ENCODE results near the gene NRTN.

The NRTN gene

DNA sequence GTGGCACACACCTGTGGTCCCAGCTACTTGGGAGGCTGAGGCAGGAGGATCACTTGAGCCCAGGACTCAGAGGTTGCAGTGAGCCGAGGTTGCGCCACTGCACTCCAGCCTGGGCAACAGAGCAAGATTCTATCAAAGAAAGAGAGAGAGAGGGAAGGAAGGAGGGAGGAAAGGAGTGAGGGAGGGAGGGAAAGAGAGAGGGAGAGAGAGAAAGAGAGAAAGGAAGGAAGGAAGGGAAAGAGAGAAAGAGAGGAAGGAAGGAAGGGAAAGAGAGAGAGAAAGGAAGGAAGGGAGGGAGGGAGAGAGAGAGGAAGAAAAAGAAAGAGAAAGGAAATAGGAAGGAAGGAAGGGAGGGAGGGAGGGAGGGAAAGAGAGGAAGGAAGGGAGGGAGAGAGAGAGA is 12.4 kb downstream of the NRTN start:
- TF ChIP-seq ZNF274 (IDR thresholded peaks at IDR 0.05; ENCODE audit: low read depth, low read length): no peak

DNA sequence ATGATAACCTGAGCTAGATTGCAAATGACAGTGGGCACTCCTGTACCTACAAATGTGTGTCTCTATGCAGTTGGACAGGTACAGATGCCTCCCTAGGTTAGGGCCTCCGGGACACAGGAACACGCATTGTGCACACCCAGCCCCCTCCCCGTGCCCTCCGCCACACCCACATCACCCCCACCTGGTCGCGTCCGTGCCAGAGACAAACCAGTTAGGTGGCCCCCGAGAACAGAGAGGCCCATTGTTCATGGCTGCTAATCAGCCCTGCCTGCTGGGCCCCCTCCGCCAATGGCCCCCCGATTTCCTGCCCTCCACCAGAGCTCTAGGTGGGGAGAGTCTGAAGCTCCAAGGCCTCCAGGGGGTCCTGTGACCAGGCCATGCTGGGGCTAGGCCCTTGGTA is 13.7 kb downstream of the NRTN start:
- H3K4me3 ChIP-seq (ENCODE audit: low read length): no peak overlapping the region
- no peak for TF ChIP-seq ZNF274 (IDR thresholded peaks at IDR 0.05; ENCODE audit: low read depth, low read length)

More for the DNA sequence above, 12.4 kb downstream of the NRTN start:
- H3K4me3 ChIP-seq (ENCODE audit: low read length): no peak overlapping the region

DNA sequence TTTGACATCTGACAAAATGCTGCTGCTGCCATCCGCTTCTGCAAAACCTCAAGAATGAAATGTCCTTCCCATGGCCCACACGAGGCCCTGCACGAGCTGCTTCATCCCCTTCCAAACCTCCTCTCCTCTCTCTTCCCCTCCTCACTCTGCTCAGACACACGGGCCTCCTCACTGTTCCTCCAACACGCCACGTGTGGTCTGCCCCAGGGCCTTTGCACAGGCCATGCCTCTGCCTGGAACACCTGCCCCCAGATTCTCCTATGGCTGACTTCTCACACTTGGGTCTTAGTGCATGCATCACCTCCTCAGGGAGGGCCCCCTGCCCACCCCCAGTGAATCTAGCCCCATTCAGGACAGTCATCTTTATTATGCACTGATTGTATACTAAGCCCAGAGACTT is 15.9 kb downstream of the NRTN start:
- no peak for TF ChIP-seq ZNF274 (IDR thresholded peaks at IDR 0.05; ENCODE audit: low read depth, low read length)
- no peak overlapping the region for H3K4me3 ChIP-seq (ENCODE audit: low read length)

DNA sequence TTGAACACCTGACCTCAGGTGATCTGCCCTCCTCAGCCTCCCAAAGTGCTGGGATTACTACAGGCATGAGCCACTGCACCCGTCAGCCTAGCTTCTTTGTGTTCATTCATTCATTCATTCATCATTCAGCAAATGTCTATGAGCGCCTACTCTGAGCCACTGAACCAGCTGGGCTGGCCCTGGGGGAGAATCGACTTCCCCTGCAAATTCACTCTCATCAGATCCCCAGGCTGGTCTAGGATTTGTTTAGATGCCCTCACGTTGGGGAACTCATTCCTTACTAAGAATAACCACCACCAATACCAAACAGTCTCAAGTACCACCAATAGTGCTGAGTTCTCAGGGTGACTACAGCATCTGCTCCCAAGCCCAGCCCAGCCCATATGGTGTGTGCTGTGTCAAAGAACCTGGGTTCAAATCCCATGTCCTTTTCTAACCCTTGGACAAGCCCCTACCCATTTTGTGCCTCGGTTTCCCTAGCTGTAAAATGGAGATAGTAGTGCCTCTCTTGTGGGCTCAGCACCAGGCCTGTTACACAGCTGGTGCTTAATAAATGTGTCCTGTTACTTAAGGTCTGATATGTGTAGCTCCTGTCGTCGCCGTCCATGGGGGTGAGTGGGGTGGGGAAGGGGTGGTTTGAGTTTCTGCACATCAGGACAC is 16.8 kb downstream of the NRTN start:
- TF ChIP-seq ZNF274 (IDR thresholded peaks at IDR 0.05; ENCODE audit: low read depth, low read length): no peak
- H3K4me3 ChIP-seq (ENCODE audit: low read length): no peak overlapping the region

DNA sequence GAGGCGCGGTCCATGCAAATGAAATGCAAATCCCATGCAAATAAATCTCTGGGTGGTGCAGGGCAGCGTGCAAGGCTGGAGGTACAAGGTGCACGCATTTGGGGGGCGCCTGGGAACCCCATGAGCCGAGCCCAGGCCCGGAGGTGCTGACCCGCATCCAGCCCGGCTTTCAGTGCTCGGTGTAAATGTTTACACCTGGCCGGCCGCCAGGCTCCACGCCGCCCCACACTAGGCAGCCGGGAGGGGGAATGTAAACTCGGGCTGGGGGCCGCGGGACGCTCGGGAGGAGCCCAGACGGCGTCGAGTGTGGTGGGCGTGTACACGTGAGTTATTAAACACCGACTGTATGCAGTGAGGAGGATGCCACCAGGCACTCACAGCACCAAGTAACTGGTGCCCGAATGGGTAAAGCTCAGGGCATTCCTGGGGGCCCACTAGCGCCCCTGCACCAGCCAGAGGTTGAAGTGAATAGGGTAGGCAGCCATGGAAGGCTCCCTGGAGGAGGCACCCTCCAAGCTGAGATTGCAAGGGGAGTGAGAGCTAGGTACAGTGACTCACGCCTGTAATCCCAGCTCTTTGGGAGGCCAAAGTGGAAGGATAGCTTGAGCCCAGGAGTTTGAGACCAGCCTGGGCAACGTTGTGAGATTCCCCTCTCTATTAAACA is 17.4 kb downstream of the NRTN start:
- no peak for TF ChIP-seq ZNF274 (IDR thresholded peaks at IDR 0.05; ENCODE audit: low read depth, low read length)
- no peak overlapping the region for H3K4me3 ChIP-seq (ENCODE audit: low read length)

DNA sequence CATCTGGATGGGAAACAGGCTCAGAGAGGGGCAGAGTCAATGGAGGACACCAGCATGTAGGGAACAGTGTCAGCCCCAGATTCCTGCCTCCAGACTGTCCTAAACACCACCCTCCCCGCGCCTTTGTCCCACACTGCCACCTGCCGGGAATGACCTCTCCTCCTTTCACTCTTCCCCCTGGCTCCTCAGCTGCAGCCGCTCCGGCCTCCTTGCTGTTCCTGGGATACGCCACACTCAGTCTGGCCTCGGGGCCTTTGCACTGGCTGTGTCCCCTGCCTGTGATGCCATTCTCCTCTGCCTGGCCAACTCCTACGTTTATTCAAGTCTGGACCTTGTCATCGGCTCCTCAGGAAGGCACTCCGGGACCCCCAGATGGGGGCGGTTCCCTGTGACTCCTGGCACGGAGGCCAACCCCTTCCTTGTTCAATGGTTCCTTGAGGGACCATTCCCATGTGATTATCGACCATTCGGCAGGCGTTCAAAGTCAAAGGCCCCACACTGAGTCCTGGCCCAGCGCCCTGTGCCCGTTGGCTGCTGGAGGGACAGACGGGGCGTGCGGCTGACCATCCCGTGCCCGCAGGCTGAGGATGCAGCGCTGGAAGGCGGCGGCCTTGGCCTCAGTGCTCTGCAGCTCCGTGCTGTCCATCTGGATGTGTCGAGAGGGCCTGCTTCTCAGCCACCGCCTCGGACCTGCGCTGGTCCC is 18.9 kb downstream of the NRTN start:
- no peak overlapping the region for H3K4me3 ChIP-seq (ENCODE audit: low read length)
- TF ChIP-seq ZNF274 (IDR thresholded peaks at IDR 0.05; ENCODE audit: low read depth, low read length): no peak

DNA sequence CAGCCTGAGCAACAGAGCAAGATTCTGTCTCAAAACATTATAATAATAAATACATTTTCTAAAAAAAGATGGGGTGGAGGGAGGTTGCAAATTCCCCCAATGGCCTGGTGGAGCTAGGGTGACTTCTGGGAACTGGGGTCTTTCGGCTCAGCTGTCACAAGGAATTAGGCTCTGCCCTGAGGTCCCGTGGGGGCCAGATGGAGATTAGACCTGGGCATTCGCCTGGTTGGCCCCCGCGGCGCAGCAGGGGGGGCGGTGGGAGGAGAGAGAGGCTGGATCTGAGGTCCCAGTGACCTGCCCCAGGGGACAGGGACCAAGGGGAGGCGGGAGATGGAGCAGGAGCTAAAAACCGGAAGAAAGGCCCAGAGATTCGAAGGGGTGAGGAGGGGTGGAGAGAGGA is 19.9 kb downstream of the NRTN start:
- no peak overlapping the region for H3K4me3 ChIP-seq (ENCODE audit: low read length)
- no peak for TF ChIP-seq ZNF274 (IDR thresholded peaks at IDR 0.05; ENCODE audit: low read depth, low read length)

DNA sequence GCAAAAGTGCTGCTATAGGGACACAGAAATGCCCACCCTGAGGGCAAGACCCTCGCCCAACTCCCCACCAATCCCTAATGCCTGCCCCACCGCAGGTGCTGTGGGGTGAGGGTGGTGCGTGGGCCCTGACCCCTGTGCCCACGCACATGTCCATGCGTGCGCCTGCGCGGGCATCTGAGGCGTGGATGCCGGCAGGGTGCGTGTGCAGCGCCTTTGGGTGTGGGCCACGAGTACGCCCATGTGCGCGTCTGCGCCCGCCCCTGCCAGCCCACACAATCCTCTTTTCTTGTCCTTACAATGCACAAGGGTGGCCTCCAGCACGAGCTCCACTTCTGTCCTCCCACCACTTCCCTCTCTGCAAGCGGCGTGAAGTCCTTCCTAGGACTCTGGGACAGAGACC is 20.3 kb downstream of the NRTN start:
- H3K4me3 ChIP-seq (ENCODE audit: low read length): no peak overlapping the region
- TF ChIP-seq ZNF274 (IDR thresholded peaks at IDR 0.05; ENCODE audit: low read depth, low read length): no peak

DNA sequence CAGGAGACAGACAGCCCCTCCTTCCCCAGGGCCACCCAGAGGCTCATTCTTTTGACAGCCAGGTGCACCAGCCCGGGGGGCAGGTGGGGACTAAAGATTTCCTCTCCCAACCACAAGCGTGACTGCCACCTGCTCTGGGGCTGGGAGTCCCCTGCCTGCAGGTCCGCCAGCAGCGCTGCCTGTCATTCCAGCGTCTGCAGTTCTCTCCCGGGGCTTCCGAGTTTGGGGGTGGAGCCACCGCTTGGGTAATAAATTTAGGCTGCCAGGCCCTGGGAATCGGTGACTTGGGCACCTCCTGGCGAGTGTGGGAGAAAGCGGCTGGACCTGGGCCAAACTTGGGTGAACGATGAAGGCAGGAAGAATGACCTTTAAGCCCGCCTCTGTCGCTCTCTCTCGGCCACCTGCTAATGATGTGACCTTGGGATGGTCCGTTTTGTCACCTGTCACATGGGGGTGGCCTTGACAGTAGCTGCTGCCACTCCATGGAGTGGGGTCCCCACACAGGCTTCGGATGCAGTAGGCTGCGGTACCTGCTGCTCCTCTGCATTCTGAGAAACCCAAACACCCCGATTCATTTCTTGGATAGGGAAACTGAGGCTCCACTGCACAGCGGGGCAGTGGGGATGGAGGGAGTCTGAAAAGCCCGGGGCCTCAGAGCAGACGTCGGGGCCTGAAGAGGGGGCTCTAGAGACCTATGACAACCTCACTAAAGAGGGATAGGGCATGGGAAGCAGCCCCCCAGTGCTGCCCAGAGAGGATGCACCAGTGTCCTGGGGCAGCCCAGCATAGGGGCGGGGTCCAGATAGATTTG is 21.9 kb downstream of the NRTN start:
- no peak overlapping the region for H3K4me3 ChIP-seq (ENCODE audit: low read length)
- TF ChIP-seq ZNF274 (IDR thresholded peaks at IDR 0.05; ENCODE audit: low read depth, low read length): no peak

DNA sequence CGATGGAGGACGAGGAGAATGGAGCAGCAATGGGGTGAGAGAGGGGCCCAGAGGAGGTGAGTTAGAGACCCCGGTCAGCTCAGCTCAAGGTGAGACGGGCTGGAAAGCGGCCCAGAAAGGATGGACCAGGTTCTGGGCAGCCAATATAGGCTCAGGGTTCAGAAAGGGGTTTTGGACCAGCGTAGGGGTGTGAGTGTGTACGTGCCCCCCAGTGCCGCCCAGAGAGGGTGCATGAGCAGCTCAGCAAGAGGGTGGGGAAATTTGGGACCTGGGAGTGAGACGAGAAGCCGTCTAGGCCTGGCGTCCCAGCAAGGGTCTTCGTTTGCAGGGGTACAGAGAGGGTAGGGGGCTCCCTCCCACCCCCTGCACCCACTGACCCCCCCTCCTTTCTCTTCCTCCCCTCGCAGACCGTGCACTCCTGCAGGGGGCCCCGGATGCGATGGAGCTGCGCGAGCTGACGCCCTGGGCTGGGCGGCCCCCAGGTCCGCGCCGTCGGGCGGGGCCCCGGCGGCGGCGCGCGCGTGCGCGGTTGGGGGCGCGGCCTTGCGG is 22.5 kb downstream of the NRTN start:
- H3K4me3 ChIP-seq (ENCODE audit: low read length): no peak overlapping the region; the same call in 1 of the 2 replicates

DNA sequence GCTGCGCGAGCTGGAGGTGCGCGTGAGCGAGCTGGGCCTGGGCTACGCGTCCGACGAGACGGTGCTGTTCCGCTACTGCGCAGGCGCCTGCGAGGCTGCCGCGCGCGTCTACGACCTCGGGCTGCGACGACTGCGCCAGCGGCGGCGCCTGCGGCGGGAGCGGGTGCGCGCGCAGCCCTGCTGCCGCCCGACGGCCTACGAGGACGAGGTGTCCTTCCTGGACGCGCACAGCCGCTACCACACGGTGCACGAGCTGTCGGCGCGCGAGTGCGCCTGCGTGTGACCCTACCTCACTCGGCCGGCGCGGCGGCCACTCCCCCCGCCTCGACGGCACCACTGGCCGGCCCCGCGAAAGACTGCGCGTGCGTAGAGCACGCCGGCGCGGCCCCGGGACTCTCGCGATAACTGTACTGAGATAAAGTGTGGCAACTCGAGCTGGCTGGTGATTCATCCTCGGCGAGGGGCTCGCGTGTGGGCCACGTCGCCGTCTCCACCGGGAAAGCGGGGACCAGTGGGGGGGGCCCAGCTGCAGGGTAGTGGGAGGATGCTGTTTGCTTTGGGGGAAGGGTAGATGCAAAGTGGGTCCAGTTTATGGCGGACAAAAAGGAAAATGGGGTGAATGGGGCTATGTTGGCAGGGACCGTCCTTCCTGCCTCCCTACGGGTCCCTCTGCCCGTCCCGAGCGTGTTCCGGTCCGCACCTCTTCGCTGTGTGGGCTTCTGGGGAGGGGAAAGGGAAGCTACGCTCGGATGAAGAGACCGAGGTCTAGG is 23.2 kb downstream of the NRTN start:
- peak overlapping the region; percentile 64; the same call in 1 of the 2 replicates for H3K4me3 ChIP-seq (ENCODE audit: low read length)
- no peak for TF ChIP-seq ZNF274 (IDR thresholded peaks at IDR 0.05; ENCODE audit: low read depth, low read length)

More for the DNA sequence above, 22.5 kb downstream of the NRTN start:
- no peak for TF ChIP-seq ZNF274 (IDR thresholded peaks at IDR 0.05; ENCODE audit: low read depth, low read length)

DNA sequence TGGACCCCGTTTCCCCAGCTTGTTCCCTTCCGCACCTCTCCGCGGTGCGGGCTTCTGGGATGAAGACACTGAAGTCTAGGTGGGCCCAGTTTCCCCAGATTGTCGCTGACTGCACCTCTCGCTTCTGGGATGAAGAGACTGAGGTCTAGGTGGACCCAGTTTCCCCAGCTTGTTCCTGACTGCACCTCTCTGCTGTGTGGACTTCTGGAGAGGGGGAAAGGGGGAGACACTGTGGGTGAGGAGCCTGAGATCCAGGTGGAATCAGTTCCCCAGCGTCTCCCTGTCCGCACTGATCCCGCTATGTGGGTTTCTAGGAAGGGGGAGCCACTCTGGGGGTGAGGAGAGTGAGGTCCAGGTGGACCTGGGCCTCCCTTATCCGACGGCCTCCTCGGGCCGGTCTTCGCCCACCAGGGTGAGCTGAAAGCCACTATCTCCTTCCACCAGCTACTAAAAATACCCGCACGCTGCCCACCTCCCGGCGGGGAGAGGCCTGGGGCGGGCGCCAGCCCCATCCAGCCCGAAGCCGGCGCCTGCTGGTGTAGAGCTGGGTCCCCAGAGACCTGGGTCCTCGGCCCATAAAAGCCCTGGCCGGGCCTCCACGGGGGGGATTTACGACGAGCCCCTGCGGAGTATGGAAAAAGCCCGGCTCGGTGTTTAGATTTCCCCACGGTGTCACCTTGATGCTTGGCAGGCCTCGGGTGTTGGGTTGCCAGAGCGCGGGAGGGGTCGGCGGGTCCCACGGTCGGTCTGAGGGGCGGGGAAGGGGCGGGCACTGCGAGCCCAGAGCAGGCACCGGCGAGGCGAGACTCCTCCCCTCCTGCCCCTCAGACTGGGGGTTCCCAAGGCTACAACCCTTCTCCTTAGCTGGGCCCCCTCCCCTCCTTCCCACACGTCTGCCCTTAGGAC is 24.0 kb downstream of the NRTN start:
- H3K4me3 ChIP-seq (ENCODE audit: low read length): peak overlapping the region; percentile 64; the same call in 1 of the 2 replicates
- no peak for TF ChIP-seq ZNF274 (IDR thresholded peaks at IDR 0.05; ENCODE audit: low read depth, low read length)
